Activated naive CD8-positive, alpha-beta T cell treated with anti-CD3 and anti-CD28 coated beads, Interleukin-2, amount 10 ng/mL, durations not matched to agents 7 days and 5 days (primary cell): ENCODE measurements around the gene OOSP4B. TPM values are rescaled to one million over a fixed set of nuclear protein-coding genes. Genes with fewer than 3 reads are reported as not detected.

Experiments
- ATAC-seq: fragments of 150-1000 bp; cut with Tn5 transposase; one replicate; pipeline ENCODE4 v1.10.0; 2021; ENCODE audit warnings: low read depth, moderate library complexity
- POLR2A ChIA-PET: fragments of 350-600 bp; sonication (Branson Sonifier 250); formaldehyde crosslinking; loops from one replicate; lab custom pipeline; 2021; ENCODE audit warnings: antibody characterized with exemption; lab: Charles Lee
- DNase-seq: peaks from one replicate; pipeline ENCODE4 v3.0.0; 2021
- H3K27ac Mint-ChIP-seq: one replicate; pipeline ENCODE4 v1.8.0; 2022; ENCODE audit warnings: mild to moderate bottlenecking, mixed read lengths
- H3K27me3 Mint-ChIP-seq: one replicate; pipeline ENCODE4 v1.8.0; 2022; ENCODE audit warnings: mild to moderate bottlenecking, moderate library complexity, mixed read lengths
- H3K36me3 Mint-ChIP-seq: one replicate; pipeline ENCODE4 v1.8.0; 2021; ENCODE audit warnings: mild to moderate bottlenecking, mixed read lengths
- H3K4me1 Mint-ChIP-seq: one replicate; pipeline ENCODE4 v1.8.0; 2021; ENCODE audit warnings: mixed read lengths
- H3K4me3 Mint-ChIP-seq: one replicate; pipeline ENCODE4 v1.8.0; 2022; ENCODE audit warnings: mild to moderate bottlenecking, moderate library complexity, mixed read lengths
- H3K9me3 Mint-ChIP-seq: one replicate; pipeline ENCODE4 v1.8.0; 2021; ENCODE audit warnings: mixed read lengths
- total RNA-seq, 2 experiments: library from RNA; stranded (reverse); gene quantifications; one replicate each; pipeline ENCODE4 v1.2.3, GENCODE V29; 2021

The OOSP4B gene
- total RNA-seq, 2 experiments from 2014 or later: not detected

GRCh38 chr11:60077216-60077817 is 60.3 kb downstream of the OOSP4B start:
- H3K4me3 Mint-ChIP-seq: no peak overlapping the region
- H3K27ac Mint-ChIP-seq: no peak overlapping the region
- H3K9me3 Mint-ChIP-seq: no peaks in the 10 kb centered on the region
- no peaks in the 10 kb centered on the region for H3K4me1 Mint-ChIP-seq
- no peak for DNase-seq
- POLR2A ChIA-PET: no interaction called here
- peaks cover 9% of the 10 kb centered on the region for H3K27me3 Mint-ChIP-seq
- H3K36me3 Mint-ChIP-seq: no peaks in the 10 kb centered on the region
- no peak for ATAC-seq

DNA sequence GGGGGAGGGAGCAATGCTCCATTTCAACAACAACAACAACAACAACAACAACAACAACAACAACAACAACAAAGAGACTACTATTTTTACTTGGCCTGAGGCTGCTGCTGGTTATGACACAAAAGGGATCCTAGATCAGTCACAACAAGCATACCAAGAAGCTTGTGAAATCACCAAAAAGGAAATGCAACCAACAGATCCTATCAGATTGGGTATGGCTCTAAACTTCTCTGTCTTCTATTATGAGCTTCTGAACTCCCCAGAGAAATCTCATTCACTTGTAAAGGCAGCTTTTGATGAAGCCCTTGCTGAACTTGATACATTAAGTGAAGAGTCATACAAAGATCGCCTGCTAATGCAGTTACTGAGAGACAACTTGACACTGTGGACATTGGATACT is 61.0 kb downstream of the OOSP4B start:
- no peak for ATAC-seq
- POLR2A ChIA-PET: no interaction called here
- Mint-ChIP-seq H3K36me3 (no peaks in the 10 kb centered on the region), H3K4me1 (no peaks in the 10 kb centered on the region), H3K27me3 (peaks cover 11% of the 10 kb centered on the region), H3K4me3 (no peak overlapping the region), H3K27ac (no peak overlapping the region), H3K9me3 (no peaks in the 10 kb centered on the region)
- no peak for DNase-seq

- no peak overlapping the region for H3K27ac Mint-ChIP-seq
- no peak overlapping the region for H3K4me3 Mint-ChIP-seq
- H3K9me3 Mint-ChIP-seq: no peaks in the 10 kb centered on the region
- DNase-seq (no peak), ATAC-seq (no peak)
- no peaks in the 10 kb centered on the region for H3K4me1 Mint-ChIP-seq
- H3K36me3 Mint-ChIP-seq: no peaks in the 10 kb centered on the region
- POLR2A ChIA-PET: no interaction called here
- H3K27me3 Mint-ChIP-seq: peaks cover 14% of the 10 kb centered on the region
Observed at GRCh38 chr11:60078745-60079144, 61.8 kb downstream of the OOSP4B start.

DNA sequence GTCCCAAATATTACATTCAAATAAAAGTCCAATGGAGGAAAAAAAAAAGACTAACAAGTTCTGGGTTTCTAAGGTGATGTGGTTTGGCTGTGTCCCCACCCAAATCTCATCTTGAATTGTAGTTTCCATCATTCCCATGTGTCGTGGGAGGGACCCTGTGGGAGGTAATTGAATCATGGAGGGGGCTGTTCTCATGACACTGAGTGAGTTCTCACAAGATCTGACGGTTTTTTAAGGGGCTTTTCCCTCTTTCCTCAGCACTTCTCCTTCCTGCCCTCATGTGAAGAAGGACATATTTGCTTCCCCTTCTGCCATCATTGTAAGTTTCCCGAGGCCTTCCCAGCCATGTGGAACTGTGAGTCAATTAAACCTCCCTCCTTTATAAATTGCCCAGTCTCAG is 63.6 kb downstream of the OOSP4B start:
- no peaks in the 10 kb centered on the region for H3K4me1 Mint-ChIP-seq
- H3K27ac Mint-ChIP-seq: no peak overlapping the region
- peaks cover 16% of the 10 kb centered on the region for H3K27me3 Mint-ChIP-seq
- DNase-seq: no peak
- ATAC-seq: no peak
- H3K9me3 Mint-ChIP-seq: no peaks in the 10 kb centered on the region
- POLR2A ChIA-PET: no interaction called here
- H3K4me3 Mint-ChIP-seq: no peak overlapping the region
- H3K36me3 Mint-ChIP-seq: no peaks in the 10 kb centered on the region

Other genes with a start within 250 kb of the OOSP4B start
- 10 to 100 TPM; 67.2 to 70.0 TPM for gene MRPL16, start 206.4 kb upstream of the OOSP4B start, total RNA-seq
- not detected for gene CBLIF, start 171.7 kb upstream of the OOSP4B start, total RNA-seq
- not detected for gene TCN1, start 150.7 kb upstream of the OOSP4B start, total RNA-seq
- not detected for gene OOSP3, start 138.4 kb upstream of the OOSP4B start, total RNA-seq
- gene OOSP1, start 78.7 kb upstream of the OOSP4B start, total RNA-seq: not detected
- not detected for gene OOSP4A, start 53.1 kb upstream of the OOSP4B start, total RNA-seq
- gene OOSP2, start 23.2 kb downstream of the OOSP4B start, total RNA-seq: not detected
- not detected for gene MS4A3, start 39.5 kb downstream of the OOSP4B start, total RNA-seq
- not detected for gene MS4A2, start 71.5 kb downstream of the OOSP4B start, total RNA-seq
- 1 to 10 TPM in 1 of 2 experiments, under 1 TPM in 1; 0.55 to 1.2 TPM for gene MS4A6A, start 165.9 kb downstream of the OOSP4B start, total RNA-seq
- gene MS4A4E, start 226.0 kb downstream of the OOSP4B start, total RNA-seq: not detected